Endothelial cell of umbilical vein (primary cell): ENCODE measurements around the gene FOXP1.

Experiments used
- EZH2 ChIP-seq: IDR thresholded peaks from 2 replicates; pipeline ENCODE4 v1.6.1; 2012; ENCODE audit warnings: borderline replicate concordance, low read depth, mild to moderate bottlenecking, moderate library complexity, low read length, inconsistent platforms; ENCODE audit not compliant: severe bottlenecking
- JUN ChIP-seq: IDR thresholded peaks from 2 replicates; pipeline ENCODE4 v1.6.1; 2011; ENCODE audit warnings: borderline replicate concordance, low read depth; ENCODE audit not compliant: insufficient read length, insufficient read depth
- POLR2A ChIP-seq: IDR thresholded peaks from 2 replicates; pipeline ENCODE4 v1.6.1; 2012; ENCODE audit warnings: low read depth, mild to moderate bottlenecking, control low read depth, low read length
- POLR2AphosphoS5 ChIP-seq: IDR thresholded peaks from 2 replicates; pipeline ENCODE4 v1.6.1; 2012; ENCODE audit warnings: low read depth, mild to moderate bottlenecking, control low read depth, low read length, moderate library complexity; ENCODE audit not compliant: insufficient read depth
- TF ChIP-seq, protein P1 (sequence below), 2 donors: IDR thresholded peaks; 1 replicate in 1 of 2; 2 replicates in 1 of 2; pipeline ENCODE4 v1.5.1; 2011; ENCODE audit warnings: low read length in 2 of 2, mild to moderate bottlenecking in 2 of 2, moderate library complexity in 2 of 2, control low read depth in 1 of 2, inconsistent platforms in 1 of 2, low read depth in 1 of 2; ENCODE audit not compliant: insufficient read depth in 1 of 2; ENCODE audit errors: extremely low read depth in 1 of 2

DNA sequence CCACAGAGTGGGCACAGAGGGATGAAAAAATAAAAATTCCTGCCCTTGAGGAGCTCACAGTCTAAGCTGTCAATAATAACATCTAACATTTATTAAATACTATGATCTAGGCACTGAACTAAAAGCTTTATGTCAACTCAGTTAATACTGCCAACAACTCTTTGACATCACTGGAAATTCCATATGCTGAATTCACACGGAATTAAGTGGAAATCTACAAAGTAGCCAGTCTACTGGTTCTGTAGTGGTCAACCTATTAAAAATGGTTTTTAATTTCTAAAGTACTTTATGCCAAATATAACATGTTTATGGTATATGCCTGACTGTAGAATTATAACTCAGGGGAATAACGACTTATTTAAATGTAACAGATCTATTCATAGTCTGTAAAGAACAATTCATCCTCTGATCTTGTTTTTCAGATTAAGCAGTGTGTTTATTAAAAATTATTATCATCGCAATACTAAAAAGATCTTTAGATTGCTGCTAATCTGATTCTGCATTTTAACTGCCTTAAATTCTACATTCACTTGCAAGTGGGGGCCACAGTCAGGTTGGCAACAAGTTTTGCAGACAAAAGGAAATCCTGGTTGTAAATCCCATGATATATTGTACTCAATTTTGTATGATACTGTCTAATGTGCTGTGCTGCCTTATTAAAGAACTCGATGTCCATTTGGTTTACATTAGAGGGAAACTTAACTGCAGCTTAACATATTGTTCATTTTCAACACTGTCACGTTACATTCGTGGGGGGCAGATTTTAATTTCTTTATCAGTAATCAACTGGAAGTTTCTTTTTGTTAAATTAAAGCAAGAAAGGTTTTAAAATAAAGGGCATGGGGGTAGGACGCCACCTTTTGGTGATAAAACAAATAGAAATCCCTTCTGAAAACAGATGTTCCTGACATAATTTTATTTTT, 2.6 kb upstream of the FOXP1 start:
- no peak for TF ChIP-seq POLR2A
- TF ChIP-seq, protein P1, sequence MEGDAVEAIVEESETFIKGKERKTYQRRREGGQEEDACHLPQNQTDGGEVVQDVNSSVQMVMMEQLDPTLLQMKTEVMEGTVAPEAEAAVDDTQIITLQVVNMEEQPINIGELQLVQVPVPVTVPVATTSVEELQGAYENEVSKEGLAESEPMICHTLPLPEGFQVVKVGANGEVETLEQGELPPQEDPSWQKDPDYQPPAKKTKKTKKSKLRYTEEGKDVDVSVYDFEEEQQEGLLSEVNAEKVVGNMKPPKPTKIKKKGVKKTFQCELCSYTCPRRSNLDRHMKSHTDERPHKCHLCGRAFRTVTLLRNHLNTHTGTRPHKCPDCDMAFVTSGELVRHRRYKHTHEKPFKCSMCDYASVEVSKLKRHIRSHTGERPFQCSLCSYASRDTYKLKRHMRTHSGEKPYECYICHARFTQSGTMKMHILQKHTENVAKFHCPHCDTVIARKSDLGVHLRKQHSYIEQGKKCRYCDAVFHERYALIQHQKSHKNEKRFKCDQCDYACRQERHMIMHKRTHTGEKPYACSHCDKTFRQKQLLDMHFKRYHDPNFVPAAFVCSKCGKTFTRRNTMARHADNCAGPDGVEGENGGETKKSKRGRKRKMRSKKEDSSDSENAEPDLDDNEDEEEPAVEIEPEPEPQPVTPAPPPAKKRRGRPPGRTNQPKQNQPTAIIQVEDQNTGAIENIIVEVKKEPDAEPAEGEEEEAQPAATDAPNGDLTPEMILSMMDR (IDR thresholded peaks at IDR 0.05; ENCODE audit: extremely low read depth in 1 of 2, insufficient read depth in 1 of 2, low read depth in 1 of 2, low read length in 2 of 2) = peak; percentile 42 to 50
- no peak for TF ChIP-seq JUN
- TF ChIP-seq EZH2 = no peak
- no peak for TF ChIP-seq POLR2AphosphoS5
